Melanocyte of skin (primary cell): ENCODE measurements around the gene MANBA. TPM values are rescaled to one million over a fixed set of nuclear protein-coding genes. Genes with fewer than 3 reads are reported as not detected.

Source experiments
- small RNA-seq, 2 donors: library from RNA; depleted of rRNA; stranded (forward); fragments of <200 nt; gene quantifications; one replicate each; pipeline ENCODE3, GENCODE V24; 2012
- total RNA-seq, 2 donors: library from RNA; depleted of rRNA; stranded (reverse); fragments of >200 nt; gene quantifications; 2 replicates each; pipeline ENCODE4 v1.2.3, GENCODE V29; 2012

The MANBA gene
- 10 to 100 TPM; 27.9 to 30.3 TPM for total RNA-seq

DNA sequence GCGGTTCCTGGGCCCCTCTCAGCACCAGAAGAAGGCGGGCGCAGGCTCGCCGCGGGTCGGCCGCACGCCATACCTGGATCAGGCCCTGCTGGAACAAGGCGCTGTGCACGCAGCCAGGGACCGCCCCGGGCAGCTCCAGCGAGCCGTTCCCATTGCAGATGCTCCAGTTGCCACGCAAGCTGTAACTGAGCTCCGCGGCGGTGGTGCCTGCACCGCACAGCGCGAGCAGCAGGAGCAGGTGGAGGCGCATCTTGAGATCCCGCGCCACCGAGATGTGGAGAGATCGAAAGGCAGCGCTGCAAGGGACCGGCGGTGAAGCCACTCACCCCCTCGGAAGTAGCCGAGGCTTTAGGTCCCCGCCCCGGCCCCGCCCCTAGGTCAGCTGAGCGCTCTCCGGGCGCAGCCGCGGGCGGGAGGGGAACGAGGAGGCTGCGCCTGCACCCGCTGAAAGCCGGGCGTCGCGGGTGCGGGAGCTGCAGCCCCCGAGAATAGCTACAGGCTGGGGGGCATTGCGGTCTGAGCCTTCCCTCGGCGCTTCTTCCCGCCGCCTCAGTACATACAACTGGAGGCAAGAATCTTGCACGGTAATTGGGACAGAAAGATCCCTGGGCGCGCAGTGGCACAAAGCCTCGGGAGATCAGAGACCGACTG, at the start of gene MANBA:
Gene MANBA, minus strand, starts transcription at position 324 of the 651 bp plus-strand sequence. Its CDS starts 74 bp downstream, at position 250.

Small RNA genes lying within 50 kb of the gene (small RNA-seq; reads per million reads assigned to genes)
- gene AC018797.1, result 0 reads per million in 2 donors

Other genes starting within 250 kb of the MANBA start
- gene UBE2D3, start 66.6 kb upstream of the MANBA start, total RNA-seq, result 100 to 1,000 TPM; 292 to 404 TPM
- 10 to 100 TPM; 41.0 to 52.0 TPM for gene CISD2, start 108.0 kb upstream of the MANBA start, total RNA-seq